Lower leg skin (tissue), 4 donors: ENCODE results near the gene CCDC187. TPM values are rescaled to one million over a fixed set of nuclear protein-coding genes. Genes with fewer than 3 reads are reported as not detected.

ENCODE experiments used
- DNase-seq, 2 donors: peaks; one replicate each; pipeline ENCODE4 v3.0.0-alpha.2; 2019; ENCODE audit warnings: low spot score in 2 of 2
- H3K4me3 ChIP-seq: fragments of 200-600 bp; sonication (generic); 2 replicates; pipeline ENCODE4 v1.5.1; 2017; ENCODE audit warnings: mild to moderate bottlenecking, low read depth; ENCODE audit not compliant: poor library complexity, severe bottlenecking
- CTCF ChIP-seq, 3 donors: fragments of 450-650 bp; IDR thresholded peaks; one replicate each; pipeline ENCODE4 v1.5.1; 2016; ENCODE audit warnings: antibody characterized with exemption in 3 of 3, mild to moderate bottlenecking in 3 of 3, moderate library complexity in 2 of 3
- POLR2A ChIP-seq, 2 donors: fragments of 450-650 bp; IDR thresholded peaks; one replicate each; pipeline ENCODE4 v1.6.1; 2016 to 2017; ENCODE audit warnings: antibody characterized with exemption in 2 of 2, mild to moderate bottlenecking in 1 of 2, moderate library complexity in 1 of 2
- WGBS, 2 donors: methylation state at CpG; one replicate each; pipeline ENCODE4 v1.1.5; 2018; 5-methylcytosine and 5-hydroxymethylcytosine counted together
- intact Hi-C: fragments of 100-400 bp; cut with DNase I; formaldehyde crosslinking; loops from one replicate; pipeline ENCODE4 v1.15.0; 2023; ENCODE audit warnings: low total_unique reads
- total RNA-seq, 4 donors: library from RNA; depleted of rRNA; stranded (reverse); fragments of >200 nt; gene quantifications; one replicate each; pipeline ENCODE4 v1.1.0, GENCODE V29; 2016

The CCDC187 gene
- total RNA-seq, 4 donors from 2014 or later, result 1.1 TPM; not detected in 3

GRCh38 chr9:136278221-136278620 lies 25.7 kb downstream of the CCDC187 start:
- 81 to 83% methylated on average over 5 to 9 of the region's 9 CpGs for WGBS, 2 donors
- no peak for TF ChIP-seq POLR2A (IDR thresholded peaks at IDR 0.05)
- H3K4me3 ChIP-seq, result no peak overlapping the region
- intact Hi-C loops, result no loop called here
- no peak for DNase-seq

DNA sequence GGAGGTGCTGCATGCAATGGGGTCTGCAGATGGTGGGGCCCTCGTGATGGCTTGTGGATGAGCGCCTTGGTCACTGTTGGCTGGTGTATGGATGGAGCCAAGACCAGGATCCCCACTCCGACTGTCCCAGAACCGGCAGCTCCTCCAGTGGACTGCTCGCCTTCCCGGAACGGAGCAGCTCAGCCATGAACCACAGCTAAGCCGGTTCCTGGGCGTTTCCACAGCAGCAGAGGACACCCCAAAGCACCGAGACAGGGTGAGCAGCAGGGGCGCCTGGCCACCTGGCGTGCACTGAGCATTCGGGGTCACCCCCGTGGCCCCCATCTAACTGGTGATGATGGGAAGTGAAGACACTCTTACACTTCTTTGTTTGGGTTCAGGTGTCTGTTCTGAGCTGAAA lies 26.1 kb downstream of the CCDC187 start:
- no peak for DNase-seq
- no peak for TF ChIP-seq CTCF (IDR thresholded peaks at IDR 0.05)
- TF ChIP-seq POLR2A (IDR thresholded peaks at IDR 0.05), result no peak
- intact Hi-C loops, result no loop called here
- H3K4me3 ChIP-seq, result no peak overlapping the region
- 90 to 94% methylated on average over 5 to 14 of the region's 14 CpGs for WGBS, 2 donors

DNA sequence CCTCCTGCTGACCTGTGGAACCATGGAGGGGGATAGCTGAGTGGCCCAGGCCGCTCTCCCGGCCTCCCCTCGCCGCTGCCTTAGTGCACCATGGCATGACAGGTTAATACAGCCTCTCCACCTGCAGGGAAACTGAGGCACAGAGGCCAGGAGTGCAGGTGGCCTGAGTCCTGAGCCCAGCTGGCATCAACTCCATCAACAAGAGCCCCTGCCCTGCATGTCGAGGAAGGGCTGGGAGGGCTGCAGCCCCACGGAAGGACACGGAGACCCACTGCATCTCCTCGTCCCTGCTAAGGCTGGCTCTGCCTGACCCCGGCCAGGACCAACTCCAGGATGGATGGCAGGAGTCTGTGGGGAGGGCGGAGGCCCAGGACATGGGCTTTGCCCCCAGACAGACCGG lies 27.2 kb downstream of the CCDC187 start:
- DNase-seq, result no peak
- 77 to 81% methylated on average over 11 of the region's 11 CpGs for WGBS, 2 donors
- TF ChIP-seq POLR2A (IDR thresholded peaks at IDR 0.05) (no peak), CTCF (IDR thresholded peaks at IDR 0.05) (no peak)
- H3K4me3 ChIP-seq, result no peak overlapping the region
- intact Hi-C loops, result no loop called here

DNA sequence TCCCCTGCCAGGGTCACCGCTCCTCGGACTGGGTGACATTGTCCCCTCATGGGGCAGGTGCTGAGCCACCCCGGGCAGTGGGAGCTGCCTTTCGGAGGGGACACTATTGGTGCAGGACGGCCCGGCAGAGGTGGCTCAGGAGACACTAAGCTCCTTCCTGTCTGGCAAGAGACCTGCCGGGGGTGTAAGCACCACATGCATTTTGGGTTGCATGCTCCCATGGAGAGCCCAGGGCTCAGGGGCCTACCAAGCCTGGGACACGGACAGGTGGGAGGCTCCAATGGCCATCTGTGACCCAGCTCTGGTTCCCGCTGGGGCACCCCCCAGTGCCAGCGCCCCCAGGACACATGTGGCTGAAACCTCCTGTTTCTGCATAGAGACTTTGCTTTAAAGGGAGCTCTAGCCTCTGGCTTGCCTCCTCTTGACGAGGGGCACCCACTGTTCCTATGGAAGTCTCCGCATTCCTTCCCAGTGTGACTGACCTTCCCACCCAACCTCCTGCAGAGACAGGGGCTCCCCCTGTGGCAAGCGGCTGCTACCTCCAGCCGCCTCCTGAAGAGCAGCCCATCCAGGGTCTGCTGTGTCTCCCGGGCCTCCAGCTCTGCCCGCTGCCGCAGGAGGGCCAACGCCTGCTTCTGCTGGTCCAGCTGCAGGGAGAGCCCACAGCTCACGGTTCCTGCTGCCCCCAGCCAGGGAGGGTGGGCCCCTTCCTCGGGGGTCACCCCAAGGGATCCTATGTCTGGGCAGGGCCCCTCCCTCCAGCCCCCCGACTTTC lies 28.1 kb downstream of the CCDC187 start:
- no peak for DNase-seq
- 54 to 63% methylated on average over 8 to 18 of the region's 21 CpGs for WGBS, 2 donors
- intact Hi-C loops, result no loop called here
- no peak for TF ChIP-seq POLR2A (IDR thresholded peaks at IDR 0.05)
- TF ChIP-seq CTCF (IDR thresholded peaks at IDR 0.05), result no peak
- H3K4me3 ChIP-seq, result no peak overlapping the region

DNA sequence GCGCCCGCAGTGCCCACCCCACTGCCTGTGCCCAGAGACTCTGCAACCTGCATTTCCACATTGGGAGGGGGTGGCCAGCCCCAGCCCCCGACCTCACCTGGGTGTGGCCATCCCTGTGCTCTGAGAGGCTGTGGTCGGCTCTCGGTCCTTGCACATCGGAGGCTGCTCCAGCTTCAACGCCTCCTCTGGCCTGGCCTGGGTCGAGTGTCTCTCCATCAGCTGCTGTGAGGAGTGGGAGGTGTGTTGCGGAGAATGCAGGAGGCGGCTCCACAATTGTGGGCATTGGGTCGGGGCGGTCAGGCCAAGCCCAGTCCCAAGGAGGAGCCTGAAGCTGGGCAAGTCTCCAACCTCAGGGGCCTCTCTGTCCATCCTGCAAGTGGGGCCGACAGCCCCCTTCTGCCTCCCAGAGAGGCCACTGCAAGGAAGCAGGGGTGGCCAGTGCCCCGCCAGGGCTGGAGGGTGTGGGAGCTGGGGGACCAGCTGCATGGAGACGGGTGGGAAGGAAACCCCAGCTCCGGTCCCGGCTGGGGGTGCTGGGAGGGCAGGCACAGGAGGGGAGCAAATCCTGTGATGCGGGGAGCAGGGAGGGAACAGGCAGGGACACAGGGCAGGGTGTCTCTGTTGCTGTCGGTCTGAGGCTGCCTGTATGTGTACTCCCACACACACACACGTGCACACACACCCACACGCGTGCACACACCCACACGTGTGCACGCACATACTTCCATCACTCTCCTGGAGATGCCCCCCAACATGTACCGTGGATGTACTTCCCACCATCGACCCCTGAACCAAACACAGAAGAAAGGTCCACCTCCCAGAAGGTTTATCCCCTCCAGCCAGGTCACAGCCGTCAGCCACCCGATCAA lies 28.9 kb downstream of the CCDC187 start:
- intact Hi-C loops, result no loop called here
- 73 to 77% methylated on average over 21 to 28 of the region's 28 CpGs for WGBS, 2 donors
- no peak overlapping the region for H3K4me3 ChIP-seq
- DNase-seq, result no peak
- TF ChIP-seq POLR2A (IDR thresholded peaks at IDR 0.05) (no peak), CTCF (IDR thresholded peaks at IDR 0.05) (no peak)
